ENCODE measurements around the gene LMO3.
"Not testable (repeated sequence)": the region's sequence is repeated elsewhere in the genome, so short reads cannot be mapped to it uniquely, and the experiment has no call there.

The LMO3 gene

DNA sequence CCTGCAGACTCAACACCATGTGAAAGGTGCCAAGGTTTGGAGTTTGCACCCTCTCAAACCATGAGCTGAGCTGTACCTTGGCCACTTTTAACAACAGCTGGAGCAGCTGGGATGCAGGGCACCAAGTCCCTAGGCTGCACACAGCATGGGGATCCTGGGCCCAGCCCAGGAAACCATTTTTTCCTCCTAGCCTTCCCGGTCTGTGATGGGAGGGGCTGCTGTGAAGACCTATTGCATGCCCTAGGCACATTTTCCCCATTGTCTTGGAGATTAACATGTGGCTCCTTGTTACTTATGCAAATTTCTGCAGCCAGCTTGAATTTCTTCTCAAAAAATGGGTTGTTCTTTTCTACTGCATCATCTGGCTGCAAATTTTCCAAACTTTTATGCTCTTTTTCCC lies 68.3 kb downstream of the LMO3 start:
- DNase-seq: not testable (repeated sequence)

DNA sequence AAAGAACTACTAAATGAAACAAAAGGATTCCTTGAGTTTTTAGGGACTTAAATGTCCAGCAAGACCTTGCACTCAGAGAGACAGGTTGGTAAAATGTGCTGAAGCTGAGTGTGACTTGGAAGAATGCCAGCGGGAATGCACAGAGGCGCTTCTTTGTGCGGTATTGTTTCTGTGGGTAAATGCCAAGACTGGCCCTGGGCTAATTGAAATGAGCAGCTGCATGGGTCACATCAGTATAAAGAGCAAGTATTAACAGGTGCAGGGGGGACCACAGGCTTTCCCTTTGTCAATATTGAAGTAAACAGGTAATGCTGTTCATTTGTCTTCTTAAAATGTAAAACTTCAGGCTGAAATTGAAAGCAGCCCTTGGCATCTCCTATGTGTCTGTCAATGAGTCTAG lies 74.3 kb downstream of the LMO3 start:
- DNase-seq: no peak

DNA sequence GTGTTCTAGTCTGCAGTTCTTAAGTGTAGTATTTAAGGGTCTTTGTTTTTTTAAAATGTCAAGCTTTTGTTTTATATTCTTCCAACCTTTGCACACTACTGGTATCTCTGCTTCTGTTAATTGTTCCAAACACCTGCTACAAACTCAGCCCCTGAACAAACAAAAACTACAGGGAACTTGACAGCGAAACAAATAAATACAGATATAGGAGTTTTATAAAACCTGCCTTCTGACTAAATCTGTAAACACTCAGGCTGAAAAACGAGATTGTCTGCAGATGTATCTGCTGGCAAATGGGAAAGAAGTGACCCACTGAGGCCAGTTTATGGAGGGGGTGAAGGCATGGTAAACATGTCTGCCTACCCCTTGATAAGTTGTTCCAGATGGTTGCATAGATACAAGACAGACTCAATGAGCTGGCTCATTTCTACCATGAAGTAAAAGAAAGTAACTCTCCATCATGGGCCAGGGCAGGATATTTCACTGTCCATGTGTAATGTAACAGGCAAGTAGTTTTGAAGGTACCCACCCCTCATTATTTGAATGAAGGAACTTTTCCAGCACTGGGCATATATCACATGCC lies 75.6 kb downstream of the LMO3 start:
- no peak for DNase-seq

GRCh38 chr12:16526693-16527092 lies 79.3 kb downstream of the LMO3 start:
- no peak for DNase-seq

GRCh38 chr12:16524378-16524777 lies 81.6 kb downstream of the LMO3 start:
- DNase-seq: peak; percentile 31

- DNase-seq: no peak
Observed at GRCh38 chr12:16523951-16524331, 82.0 kb downstream of the LMO3 start.

- no peak for DNase-seq
Observed at GRCh38 chr12:16523284-16523950, 82.5 kb downstream of the LMO3 start.

GRCh38 chr12:16520328-16520727 lies 85.6 kb downstream of the LMO3 start:
- peak; percentile 16 for DNase-seq

GRCh38 chr12:16515666-16516065 lies 90.3 kb downstream of the LMO3 start:
- DNase-seq: no peak

DNA sequence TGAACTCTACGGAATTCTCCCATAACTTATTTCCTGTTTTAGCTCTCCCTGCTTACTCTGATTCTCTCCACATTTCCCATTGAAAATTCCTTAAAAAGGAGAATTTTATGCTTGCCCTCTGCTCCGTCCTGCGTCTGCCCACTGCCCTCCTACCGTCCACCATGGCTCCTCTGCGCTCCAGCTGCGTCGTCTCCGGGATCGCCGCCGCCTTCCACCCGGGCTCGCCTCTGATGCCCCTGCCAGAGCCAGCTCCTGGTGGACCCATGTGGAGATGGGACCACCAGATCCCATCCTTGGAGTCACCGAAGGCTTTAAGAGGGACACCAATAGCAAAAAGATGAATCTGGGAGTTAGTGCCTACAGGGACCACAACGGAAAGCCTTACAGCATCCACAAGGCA lies 92.7 kb downstream of the LMO3 start:
- DNase-seq: no peak

GRCh38 chr12:16509411-16509810 lies 96.6 kb downstream of the LMO3 start:
- DNase-seq: no peak

DNA sequence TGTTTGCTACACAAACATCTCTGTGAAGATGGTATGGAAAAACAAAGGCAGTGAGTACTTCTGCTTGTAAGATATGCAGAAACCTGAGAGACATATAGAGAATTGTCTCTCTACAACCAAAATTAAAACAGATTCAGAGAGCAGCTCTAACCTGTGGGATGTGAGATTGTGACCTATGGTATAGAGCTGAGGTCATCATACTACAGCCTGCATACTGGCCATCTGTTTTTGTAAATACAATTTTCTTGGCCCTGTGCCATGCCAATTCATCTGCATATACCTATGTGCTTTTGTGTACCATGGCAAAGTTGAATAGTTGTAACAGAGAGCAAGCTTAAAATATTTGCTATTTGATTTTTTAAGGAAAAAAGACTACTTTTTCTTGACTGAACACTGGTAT lies 99.6 kb downstream of the LMO3 start:
- no peak for DNase-seq

DNA sequence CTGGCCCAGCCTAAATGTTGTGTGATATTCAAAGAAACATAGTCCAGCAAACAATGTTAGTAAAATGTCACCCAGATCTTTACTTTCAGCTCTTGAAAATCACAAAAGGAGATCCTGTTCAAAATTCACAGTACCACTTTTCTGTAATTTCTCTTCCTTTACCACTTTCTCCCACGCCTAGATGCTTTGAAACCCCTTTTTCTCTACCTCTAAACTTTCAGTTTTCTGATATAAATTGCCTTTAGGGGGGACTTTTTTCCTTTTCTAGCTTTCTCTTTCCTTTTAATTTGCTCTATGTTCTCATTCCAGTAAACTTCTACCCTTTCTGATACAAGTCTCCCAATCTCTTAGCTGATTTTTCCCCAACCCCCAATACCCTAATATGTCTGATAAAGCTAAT lies 101.8 kb downstream of the LMO3 start:
- DNase-seq: no peak

- DNase-seq: no peak
Observed at GRCh38 chr12:16499611-16500010, 106.4 kb downstream of the LMO3 start.

Data from OCI-M1 (cell line).